Right forelimb (tissue), 1 donor: ENCODE data around the gene FALEC.
"Not testable (repeated sequence)": the region's sequence is repeated elsewhere in the genome, so short reads cannot be mapped to it uniquely, and the experiment has no call there.

ENCODE experiments used
- DNase-seq: peaks from one replicate; pipeline ENCODE4 v3.0.0-alpha.2; 2018

FALEC gene

DNA sequence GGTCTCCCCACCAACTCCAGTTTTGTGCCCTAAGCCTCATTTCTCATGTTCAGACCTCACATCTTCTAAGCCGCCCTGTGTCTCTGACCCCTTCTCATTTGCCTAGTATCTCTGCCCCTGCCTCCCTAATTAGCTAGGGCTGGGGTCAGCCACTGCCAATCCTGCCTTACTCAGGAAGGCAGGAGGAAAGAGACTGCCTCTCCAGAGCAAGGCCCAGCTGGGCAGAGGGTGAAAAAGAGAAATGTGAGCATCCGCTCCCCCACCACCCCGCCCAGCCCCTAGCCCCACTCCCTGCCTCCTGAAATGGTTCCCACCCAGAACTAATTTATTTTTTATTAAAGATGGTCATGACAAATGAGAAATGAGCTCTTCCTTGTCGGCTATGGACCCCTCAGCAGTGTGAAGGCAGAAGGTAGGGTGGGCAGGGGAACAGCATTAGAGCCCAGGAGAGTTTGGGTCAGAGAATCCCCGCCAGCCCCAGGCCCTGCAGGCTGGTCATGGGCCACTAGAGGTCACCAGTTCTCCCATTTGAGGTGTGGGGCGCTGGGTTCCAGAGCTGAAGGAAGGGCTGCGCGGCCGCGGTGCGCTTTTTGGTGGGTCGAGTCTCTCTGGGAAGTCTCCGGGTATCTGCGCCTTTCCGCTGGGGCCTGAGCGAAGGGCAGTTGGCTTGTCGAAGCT lies 45.2 kb downstream of the FALEC start:
- DNase-seq = no peak

DNA sequence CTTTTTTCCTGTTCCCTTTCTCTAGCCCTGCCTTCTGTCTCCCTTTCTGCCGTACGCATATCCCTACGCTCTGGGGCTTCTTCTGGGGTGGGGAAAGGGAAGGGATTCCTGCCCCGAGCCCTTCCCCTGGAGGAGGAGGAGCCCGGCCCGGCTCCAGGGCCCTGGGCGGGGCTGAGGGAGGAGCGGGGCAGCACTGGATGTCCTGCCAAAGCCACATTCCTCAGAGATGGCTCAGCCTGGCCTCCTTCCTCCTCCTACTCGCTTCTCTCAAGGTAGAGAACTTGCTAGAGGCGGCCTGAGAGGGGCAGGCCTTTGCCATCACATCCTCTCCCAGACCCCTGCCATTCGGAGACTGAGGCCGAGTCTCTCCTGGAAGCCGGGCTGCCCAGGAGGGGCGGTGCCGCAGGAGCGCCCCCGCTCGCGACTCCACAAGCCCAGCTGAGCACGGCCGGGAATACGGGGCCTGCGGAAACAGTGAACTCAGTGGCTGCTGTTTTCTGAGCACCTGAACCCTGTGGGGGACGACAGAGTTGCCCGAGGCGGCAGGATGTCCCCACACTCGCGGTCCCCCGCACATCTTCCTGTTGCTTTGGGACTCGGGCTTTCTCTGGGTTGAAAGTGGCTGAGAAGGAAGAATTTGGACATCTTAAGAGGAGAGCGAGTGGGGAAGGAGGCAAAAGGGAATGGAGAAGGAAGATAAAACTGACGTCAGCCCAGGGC lies 45.9 kb downstream of the FALEC start:
- DNase-seq = peak; percentile 98

DNA sequence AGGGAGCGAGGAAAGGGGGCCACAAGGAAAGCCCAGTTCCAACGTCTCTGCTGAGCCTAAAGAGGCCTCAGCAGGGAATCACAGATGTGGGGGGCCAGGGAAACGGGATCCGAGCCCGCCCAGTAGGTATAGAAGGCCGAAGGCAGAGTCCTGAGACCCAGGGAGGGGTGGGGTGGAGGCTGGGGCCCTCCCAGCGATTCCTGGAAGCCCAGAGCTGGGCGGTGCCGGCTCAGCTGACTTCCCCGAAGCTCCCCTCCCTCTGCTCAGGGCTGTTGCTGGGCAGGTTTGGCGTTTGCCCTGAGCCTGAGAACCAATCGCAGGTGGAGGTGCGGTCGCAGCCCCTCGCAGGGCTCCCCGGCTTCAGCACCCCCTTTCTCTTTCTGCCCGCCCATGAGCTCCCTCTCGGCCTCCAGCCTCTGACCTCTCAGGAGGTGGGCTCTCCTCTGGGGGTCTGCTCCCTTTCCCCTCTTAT lies 46.5 kb downstream of the FALEC start:
- DNase-seq = peak; percentile 97

DNA sequence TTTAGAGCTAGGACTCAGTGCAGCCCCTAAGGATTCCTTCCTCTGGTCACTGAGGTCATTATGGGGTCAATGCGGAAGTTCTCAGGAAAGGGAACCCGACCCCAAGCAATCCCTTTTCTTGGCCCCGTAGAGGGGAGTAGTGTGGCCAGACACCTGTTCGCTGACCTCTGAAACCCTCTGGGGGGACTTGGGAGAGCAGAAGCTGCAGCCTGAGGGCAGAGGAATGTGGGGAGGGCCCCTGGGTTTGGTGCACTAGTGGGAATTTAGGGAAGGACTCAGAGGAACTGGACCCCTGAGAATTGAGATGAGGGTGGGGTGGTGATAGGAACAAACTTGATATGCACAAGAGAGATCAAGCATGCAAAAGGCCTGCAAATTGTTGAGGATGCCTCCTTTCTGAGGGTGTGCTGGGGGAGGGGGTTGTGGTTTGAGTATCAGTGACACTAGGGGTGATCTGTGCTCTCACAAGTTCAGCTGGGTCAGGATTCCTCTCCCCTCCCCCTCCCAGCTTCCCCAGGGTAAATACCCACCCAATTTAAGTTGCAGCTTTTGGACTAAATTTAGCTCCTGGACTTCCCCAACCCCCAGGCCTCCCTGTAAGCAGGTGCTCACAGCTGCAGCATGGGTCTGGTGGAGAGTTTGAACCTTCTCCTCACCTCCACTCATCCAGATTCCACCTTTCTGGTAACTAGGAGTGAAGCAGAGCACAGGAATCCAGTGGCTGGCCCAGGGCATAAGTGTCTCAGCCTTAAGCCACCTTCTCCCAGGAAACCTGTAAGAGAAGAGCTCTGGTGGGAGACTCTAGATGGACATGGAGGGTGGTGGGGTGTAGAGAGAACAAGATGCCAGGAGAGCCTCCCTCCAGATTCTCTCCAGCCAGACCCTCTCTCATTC lies 47.1 kb downstream of the FALEC start:
- DNase-seq = no peak

DNA sequence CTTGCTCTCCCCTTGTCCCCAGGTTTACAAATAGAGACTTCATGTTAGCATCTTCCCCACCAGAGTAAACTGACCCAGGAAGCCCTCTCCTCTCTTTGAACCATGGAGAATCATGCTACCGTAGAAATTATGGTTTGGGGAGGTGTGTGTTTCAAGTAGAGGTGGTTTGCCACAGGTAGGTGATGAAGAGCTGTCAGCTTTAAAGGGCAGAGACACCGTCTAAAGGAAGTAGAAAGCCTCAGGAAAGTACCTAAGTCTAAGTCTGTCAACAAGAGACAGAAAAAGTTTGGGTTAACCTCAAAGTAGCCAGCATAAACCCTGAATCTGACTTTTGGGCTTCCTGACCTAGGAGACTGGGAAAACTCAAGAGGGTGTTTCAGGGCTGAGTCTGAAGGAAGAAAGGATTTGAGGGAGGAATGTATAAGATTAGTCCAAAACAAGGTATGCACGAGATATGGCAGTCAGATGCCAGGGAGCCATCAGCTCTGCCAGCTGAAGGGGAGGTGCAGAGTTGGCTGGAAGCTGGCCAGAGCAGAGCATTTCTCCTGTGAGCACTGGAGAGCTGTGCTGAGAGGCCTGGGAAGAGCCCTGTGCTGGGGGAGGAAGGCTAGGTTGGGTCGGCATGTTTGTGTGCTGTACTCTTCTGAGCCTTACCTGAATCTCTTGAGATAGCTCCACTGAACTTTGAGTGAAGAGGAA lies 47.9 kb downstream of the FALEC start:
- DNase-seq = peak; percentile 54

DNA sequence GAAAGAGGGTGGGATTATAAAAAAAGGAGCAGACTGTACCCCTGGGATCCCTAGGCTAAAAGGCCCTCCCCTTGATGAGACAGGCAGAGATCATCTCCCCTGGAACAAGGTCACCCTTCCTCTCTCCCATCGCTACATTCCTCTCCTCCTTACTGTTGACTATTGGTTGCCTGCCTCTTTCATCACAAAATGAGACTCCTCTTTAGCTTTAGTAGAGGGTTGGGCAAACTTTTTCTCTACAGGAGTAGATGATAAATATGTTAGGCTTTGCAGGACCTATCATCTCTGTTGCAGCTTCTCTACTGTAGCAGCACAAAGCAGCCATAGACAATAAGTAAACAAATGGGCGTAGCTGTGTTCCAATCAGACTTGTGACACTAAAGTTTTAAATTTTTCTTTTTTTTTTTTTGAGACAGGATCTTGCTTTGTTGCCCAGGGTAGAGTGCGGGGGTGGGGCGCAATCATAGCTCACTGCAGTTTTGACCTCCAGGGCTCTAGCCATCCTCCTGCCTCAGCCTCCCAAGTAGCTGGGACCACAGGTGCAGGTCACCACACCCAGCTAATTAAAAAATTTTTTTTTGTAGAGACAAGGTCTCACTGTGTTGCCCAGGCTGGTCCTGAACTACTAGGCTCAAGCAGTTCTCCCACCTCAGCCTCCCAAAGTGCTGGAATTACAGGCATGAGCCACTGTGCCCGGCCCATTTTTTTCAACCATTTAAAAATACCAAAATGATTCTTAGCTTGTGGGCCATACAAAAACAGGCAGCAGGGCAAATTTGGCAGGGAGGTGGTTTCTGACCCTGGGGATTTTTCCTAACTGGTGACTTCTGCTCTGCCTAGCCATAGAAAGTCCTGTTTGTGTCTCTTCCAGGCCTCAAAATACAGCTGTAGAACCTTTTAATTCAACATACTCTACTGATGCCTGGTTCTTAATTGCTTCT lies 48.8 kb downstream of the FALEC start:
- DNase-seq = no peak

DNA sequence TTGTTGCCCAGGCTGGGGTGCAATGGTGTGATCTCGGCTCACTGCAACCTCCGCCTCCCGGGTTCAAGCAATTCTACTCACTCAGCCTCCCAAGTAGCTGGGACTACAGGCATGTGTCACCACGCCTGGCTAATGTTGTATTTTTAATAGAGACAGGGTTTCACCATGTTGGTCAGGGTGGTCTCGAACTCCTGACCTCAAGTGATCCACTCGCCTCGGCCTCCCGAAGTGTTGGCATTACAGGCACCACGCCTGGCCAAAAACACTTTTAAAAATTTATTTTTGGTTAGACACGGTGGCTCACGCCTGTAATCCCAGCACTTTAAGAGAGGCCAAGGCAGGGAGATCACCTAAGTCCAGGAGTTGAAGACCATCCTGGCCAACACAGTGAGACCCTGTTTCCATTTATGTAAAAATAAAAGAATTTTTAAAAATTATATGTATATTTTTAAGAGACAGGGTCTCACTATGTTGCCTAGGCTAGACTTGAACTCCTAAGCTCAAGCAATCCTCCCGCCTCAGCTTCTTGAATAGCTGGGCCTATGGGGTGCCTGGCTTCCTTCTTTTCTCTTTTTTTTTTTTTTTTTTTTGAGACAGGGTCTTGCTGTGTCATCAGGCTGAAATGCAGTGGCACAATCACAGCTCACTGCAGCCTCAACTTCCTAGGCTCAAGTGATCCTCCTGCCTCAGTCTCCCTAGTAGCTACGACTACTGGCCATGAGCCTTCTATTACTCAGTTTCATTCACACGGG lies 49.9 kb downstream of the FALEC start:
- not testable (repeated sequence) for DNase-seq

DNA sequence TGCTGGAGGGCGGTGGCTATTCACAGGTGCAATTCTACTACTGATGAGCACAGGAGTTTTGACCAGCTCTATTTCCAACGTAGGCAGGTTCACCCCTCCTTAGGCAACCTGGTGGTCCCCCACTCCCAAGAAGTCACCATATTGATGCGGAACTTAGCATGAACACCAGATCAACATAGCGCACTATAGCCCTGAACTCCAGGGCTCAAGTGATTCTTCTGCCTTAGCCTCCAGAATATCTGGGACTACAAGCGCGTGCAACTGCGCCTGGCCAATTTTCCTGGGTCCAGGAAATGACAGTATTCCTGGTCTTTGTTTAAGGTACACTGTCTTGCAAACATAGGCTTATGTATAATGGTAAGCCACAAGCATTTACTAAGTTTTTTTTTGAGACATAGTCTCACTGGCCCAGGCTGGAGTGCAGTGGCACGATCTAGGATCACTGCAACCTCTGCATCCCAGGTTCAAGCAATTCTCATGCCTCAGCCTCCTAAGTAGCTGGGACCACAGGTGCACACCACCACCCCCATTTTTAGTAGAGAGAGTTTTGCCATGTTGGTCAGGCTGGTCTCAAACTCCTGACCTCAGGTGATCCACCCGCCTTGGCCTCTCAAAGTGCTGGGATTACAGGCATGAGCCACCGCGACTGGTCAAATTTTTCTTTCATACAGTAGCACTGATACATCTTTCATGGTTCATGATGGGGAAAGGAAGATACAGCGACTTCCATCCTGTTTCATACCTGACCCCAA lies 51.2 kb downstream of the FALEC start:
- no peak for DNase-seq

DNA sequence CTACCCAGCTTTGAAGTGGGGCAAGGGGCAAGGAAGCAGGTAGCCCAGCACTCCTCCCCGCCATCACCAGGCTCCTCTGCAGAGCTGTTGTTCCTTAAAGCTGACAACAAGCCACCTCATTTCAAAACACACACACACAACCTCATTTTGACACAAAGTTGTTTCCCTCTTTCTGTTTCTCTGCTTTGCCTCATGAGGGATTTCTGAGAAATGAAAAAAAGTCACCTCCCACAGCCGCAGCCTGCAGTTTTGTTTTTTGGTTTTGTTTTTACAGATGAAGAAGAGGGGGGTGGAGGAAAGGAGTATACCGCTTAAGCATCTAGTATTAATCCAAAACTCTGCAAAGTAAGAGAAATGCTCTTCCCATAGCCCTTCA lies 51.8 kb downstream of the FALEC start:
- DNase-seq = no peak

DNA sequence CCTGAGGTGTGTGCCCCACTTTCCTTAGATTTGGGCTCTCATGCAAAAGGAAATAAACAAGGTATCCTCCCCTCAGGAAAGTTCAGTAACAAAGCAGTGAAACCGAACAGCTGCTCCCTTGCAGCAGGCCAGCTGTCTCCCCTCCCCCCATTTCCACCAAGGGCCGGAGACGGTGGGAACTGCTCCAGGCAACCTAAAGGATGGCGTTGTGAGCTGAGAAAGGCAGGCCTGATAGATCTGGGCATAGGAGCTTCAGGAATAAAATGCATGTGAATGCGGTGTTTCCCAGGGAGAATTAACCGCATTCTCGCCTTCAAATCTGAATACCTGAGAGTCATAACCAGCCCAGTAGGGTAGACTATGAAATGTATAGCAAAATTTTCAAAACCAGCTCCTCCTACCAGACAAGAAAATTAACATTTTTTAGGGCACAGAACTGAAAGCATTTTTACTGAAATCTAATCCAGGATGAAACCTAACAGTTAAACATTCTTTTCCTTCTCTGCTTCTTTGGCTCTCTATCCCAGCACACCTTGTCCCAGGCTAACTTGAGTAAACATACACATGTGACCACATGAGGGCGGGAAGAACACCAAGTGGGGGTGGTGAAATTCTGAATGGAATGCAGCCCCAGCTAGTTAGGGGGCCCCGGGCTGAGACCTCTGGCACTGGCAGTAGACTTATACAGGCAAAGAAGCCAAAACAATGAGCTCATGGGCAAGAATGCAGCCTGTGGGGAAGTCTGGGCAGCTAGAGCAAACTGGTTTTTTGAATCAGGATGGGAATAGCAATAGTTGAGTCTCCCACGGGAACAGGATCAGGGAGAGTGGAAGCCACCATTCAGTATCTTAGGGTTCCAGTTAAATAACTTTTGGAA lies 52.4 kb downstream of the FALEC start:
- peak; percentile 87 for DNase-seq

DNA sequence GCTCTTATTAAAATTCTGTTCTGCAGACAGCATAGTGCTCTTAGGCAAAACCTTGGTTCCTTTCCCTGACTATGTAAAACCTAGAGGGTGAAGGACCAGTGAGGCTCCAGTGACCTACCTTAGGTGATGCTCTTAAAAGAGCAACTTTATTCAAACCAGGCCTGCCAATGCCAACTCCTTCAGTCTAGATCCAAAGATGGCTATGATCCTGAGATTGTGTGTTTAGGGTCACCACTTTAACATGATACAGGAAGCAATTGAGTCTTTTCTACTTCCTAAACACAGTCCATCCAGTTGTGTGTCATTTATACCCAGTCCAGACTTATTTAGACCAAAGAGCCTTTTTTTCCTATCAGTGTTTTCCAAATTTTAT lies 53.0 kb downstream of the FALEC start:
- DNase-seq = no peak

DNA sequence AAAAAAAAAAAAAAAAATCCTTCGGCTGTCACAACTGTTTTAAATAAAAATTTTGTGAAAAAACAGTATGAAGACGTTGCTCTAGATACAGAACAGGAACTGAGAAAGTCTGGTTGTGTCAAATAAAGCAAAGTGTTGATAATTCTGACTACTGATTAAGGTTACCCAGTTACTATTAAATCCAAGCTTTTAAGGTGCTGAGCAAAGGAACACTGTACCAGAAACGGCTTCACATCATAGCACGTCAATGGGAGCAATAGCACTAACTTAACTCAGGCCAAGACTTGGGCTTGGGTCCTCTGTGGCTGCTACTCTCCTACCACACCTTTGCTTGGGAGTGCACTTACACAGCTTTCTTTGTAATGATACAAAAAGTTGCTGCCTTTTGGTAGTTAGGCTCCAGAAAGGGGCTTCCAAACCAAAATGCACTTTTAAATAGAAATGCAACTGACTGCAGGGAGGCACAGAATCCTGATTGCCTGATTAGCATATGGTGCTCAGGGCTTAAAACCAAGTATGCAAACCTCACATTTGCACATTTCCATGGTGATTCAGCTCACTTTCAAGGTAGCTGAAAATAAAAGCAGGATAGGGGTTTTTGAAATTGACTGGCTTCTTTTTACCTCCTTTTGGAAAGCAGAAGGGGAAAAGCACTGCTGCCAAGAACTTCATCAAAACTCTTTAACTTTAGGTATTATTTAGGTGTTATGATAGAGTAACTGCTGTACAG lies 57.5 kb downstream of the FALEC start:
- DNase-seq = peak; percentile 31

DNA sequence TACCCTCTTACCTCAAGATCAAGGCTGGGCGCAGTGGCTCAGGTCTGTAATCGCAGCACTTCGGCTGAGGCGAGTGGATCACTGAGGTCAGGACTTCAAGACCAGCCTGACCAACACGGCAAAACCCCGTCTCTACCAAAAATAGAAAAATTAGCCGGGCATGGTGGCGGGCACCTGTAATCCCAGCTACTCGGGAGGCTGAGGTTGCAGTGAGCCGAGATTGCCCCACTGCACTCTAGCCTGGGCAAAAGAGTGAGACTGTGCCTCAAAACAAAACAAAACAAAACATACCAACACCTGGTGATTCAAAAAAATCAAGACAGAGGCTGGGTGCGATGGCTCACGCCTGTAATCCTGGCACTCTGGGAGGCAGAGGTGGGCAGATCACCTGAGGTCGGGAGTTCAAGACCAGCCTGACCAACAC lies 58.1 kb downstream of the FALEC start:
- DNase-seq = peak; percentile 37

DNA sequence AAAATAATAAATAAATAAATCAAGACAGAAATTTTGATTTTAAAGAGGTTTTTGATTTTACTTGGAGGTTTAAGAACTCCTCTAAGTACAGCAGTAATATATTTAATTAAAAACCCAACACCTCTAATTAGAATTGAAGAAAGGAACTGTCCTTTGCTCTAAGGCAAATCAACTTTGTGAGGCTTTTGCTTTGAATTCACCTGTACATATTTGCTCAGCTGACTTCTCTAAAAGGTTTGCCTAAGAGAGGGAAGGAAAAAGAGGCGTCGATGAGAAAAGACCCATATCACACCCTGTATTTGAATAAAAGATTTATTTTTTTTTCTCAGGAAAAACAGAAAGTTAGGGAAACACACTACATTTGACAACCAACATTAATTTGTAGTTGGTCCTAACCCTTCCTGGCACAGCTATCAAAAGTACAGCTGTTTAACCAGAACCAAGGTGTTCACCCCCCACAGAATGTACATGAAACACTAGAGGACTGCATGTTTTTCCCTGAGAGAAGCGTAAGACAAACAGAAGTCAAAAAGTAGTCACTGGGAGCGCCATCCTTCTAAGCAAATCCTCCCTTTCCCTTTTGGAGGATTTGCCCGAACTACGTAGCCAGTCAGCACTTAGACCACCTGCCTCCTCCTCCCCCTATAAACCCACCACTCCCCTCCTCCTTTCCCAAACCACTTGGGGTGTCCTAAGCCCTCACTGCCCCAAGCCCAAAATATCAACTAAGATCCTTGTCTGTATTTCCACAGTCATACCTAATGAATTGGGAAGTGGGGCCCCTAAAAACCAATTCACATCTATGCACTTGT lies 58.9 kb downstream of the FALEC start:
- peak; percentile 37 for DNase-seq

DNA sequence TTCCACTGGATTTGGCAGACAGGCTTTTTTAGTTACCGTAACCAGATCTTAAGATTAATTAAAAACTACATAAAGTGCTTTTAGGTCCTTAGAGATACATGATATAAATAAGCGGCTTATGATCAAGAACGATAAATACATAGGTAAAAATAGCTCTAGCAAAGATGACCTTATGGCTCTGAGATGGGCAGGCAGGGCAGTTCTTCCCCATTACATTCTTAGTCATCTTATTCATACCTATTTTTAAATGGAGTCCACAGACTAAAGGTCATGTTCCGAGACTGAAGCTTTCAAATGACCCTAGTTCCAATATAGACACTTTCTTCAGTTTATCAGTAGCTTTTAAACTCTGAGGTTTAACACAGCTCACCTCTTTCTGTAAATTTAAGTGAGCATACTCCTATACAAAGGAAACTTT lies 59.5 kb downstream of the FALEC start:
- DNase-seq = no peak

DNA sequence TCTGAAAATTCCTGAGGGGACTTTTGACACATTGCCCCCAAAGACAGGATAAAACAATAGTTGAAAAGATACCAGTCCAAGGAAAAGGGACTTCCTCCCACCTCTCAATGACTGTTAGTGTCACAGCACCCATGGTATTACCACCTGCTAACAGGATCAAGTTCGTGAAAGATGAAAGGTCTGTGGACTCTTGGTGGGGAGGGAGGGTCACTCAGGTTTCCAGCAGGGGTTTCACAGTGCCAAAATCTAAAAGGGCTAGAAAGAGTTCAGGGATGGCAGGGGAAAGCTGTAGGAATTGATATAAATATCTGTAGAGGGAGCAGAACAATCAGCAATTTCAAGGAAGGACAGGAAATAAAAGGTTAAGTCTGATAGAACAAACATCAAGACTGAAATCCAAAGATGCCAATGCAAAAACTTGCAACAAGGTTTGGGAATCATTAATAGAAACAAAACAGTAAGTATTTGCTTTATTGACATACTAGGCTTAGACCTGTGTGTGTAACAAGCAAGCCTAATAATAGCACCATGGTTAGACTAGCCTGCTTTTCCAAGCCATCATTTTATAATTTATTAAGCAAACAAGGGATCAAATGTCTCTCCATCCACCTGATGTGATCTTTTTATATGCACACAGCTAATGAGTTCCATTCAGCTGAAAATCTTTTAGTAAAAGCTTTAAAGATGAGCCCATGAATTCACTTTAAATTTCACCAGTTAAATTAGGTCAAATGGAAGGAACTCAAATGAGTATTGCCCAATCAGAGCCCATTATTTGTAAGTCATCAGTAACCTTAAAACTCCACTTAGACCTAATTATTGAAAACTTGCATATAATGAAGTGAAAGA lies 60.2 kb downstream of the FALEC start:
- no peak for DNase-seq

DNA sequence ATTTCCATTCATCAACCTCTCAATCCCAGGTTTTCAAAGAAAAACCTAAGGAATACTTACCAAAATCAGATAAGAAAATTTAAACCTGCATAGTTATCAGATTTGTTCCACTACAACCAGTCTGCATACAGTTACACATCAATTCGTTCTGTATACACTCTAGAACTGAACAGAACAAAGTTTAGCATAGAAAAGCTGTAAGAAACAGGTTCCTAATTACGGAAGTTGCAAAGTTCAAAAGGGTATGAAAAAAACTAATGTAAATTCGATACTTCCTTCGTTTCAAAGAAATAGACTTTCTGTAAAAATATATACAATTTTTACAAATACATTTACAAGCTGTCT lies 60.8 kb downstream of the FALEC start:
- DNase-seq = no peak
